ENCODE data around the gene INTU.

DNA sequence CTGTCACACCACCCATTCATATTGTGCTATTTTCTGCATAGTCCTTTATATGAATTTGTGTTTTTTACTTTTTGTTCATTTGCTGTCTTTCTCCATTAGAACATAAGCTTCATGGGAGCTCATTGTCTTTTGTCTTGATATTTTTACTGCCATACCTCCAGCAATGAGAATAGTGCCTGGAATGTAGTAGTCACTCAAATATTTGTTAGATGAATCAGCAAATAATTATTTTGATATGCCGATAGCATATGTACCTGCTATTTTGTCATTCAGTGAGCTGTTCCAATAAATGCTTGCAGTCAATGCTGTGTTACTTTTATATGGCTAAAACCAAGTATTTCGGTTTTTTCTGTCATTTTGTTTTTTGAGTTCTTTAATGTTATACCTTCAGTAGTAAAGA is 53.9 kb downstream of the INTU start:
- TF ChIP-seq, protein P1, sequence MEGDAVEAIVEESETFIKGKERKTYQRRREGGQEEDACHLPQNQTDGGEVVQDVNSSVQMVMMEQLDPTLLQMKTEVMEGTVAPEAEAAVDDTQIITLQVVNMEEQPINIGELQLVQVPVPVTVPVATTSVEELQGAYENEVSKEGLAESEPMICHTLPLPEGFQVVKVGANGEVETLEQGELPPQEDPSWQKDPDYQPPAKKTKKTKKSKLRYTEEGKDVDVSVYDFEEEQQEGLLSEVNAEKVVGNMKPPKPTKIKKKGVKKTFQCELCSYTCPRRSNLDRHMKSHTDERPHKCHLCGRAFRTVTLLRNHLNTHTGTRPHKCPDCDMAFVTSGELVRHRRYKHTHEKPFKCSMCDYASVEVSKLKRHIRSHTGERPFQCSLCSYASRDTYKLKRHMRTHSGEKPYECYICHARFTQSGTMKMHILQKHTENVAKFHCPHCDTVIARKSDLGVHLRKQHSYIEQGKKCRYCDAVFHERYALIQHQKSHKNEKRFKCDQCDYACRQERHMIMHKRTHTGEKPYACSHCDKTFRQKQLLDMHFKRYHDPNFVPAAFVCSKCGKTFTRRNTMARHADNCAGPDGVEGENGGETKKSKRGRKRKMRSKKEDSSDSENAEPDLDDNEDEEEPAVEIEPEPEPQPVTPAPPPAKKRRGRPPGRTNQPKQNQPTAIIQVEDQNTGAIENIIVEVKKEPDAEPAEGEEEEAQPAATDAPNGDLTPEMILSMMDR (IDR thresholded peaks at IDR 0.05; ENCODE audit: insufficient read depth, low read depth, low read length) = no peak
- no peak for TF ChIP-seq EZH2 (IDR thresholded peaks at IDR 0.05; ENCODE audit: insufficient read depth, low read length)

All from astrocyte (in vitro differentiated cells and primary cell).